ENCODE results near the gene MUSK. TPM values are rescaled to one million over a fixed set of nuclear protein-coding genes. Genes with fewer than 3 reads are reported as not detected.

The MUSK gene
- total and polyA plus RNA-seq, 2 experiments from 2014 or later: not detected

GRCh38 chr9:110731437-110732028 lies 62.9 kb downstream of the MUSK start (continued):
- TF ChIP-seq ZNF114 (CRISPR knock-in tag; IDR thresholded peaks at IDR 0.05) (no peak), CTCF (conservative IDR thresholded peaks at IDR 0.05; ENCODE audit: low read depth in 2 of 2) (no peak), STAT1 (IDR thresholded peaks at IDR 0.05; ENCODE audit: unreplicated experiment) (no peak)

- H2AFZ ChIP-seq: no peak overlapping the region
- no peak for DNase-seq (ENCODE audit: low spot score)
- no peak overlapping the region for H3K4me3 Mint-ChIP-seq
- H3K4me1 ChIP-seq (ENCODE audit: insufficient read depth): 0 out of 2 replicates have a peak, but pooled peaks cover 6% of the 10 kb centered on the region
- H3K9me2 ChIP-seq (ENCODE audit: insufficient read depth): peaks cover 4% of the 10 kb centered on the region
- no peak overlapping the region for H3K4me2 ChIP-seq
- TF ChIP-seq ETS1 (IDR thresholded peaks at IDR 0.05) (no peak), ZNF462 (CRISPR knock-in tag; IDR thresholded peaks at IDR 0.05) (no peak), STAT1 (IDR thresholded peaks at IDR 0.05; ENCODE audit: unreplicated experiment) (no peak), CREB1 (CRISPR knock-in tag; IDR thresholded peaks at IDR 0.05; ENCODE audit: low read depth) (no peak), EZH2phosphoT487 (IDR thresholded peaks at IDR 0.05; ENCODE audit: unreplicated experiment) (no peak), JUNB (IDR thresholded peaks at IDR 0.05; ENCODE audit: unreplicated experiment) (no peak), REST (IDR thresholded peaks at IDR 0.05; ENCODE audit: unreplicated experiment) (no peak)
- no peaks in the 10 kb centered on the region for H3K27me3 Mint-ChIP-seq (ENCODE audit: insufficient read depth, low read depth, poor library complexity)
- H3K27ac ChIP-seq (ENCODE audit: low read depth): no peak overlapping the region
- no peaks in the 10 kb centered on the region for H3F3A ChIP-seq (replicated peaks; ENCODE audit: low read depth)
- no peaks in the 10 kb centered on the region for H3K27me3 ChIP-seq (ENCODE audit: insufficient read depth)
- no peaks in the 10 kb centered on the region for H3K36me3 ChIP-seq (ENCODE audit: insufficient read depth)
- H3K36me3 Mint-ChIP-seq (ENCODE audit: low read depth): no peaks in the 10 kb centered on the region
- H3K79me2 ChIP-seq (replicated peaks; ENCODE audit: insufficient read depth): no peaks in the 10 kb centered on the region
- H3K27ac Mint-ChIP-seq: no peak overlapping the region
- ATAC-seq: no peak
- no peaks in the 10 kb centered on the region; the same call in 1 of the 3 replicates for H3K9me3 Mint-ChIP-seq
- H4K20me1 ChIP-seq (replicated peaks; ENCODE audit: insufficient read depth): no peaks in the 10 kb centered on the region
- H3K4me1 Mint-ChIP-seq: peaks cover 13% of the 10 kb centered on the region
- no peak overlapping the region for H3K4me3 ChIP-seq
Observed at GRCh38 chr9:110738982-110739381, 70.4 kb downstream of the MUSK start.

Data from GM23338 (cell line).